SJCRH30 (cell line): ENCODE data around the gene EBPL. TPM values are rescaled to one million over a fixed set of nuclear protein-coding genes. Genes with fewer than 3 reads are reported as not detected.
A peak's percentile ranks its signal among the peaks of the same experiment; 100 is the strongest.
"Not testable (repeated sequence)": the region's sequence is repeated elsewhere in the genome, so short reads cannot be mapped to it uniquely, and the experiment has no call there.

ENCODE experiments used
- DNase-seq, 2 experiments: peaks; one replicate each; pipeline ENCODE4 v3.0.0-alpha.2; 2015 to 2020
- H3K27ac ChIP-seq: fragments of 250-450 bp; sonication (Bioruptor Pico); 2 replicates; pipeline ENCODE4 v1.5.1; 2020; ENCODE audit warnings: mild to moderate bottlenecking, moderate library complexity
- H3K27me3 ChIP-seq: fragments of 250-450 bp; sonication (Bioruptor Pico); 2 replicates; pipeline ENCODE4 v1.5.1; 2020; ENCODE audit warnings: mild to moderate bottlenecking, moderate library complexity
- H3K36me3 ChIP-seq: fragments of 250-450 bp; sonication (Bioruptor Pico); 2 replicates; pipeline ENCODE4 v1.5.1; 2020; ENCODE audit warnings: mild to moderate bottlenecking, moderate library complexity
- H3K4me1 ChIP-seq: fragments of 250-450 bp; sonication (Bioruptor Pico); 2 replicates; pipeline ENCODE4 v1.5.1; 2020; ENCODE audit warnings: mild to moderate bottlenecking, moderate library complexity
- H3K4me3 ChIP-seq: fragments of 250-450 bp; sonication (Bioruptor Pico); 2 replicates; pipeline ENCODE4 v1.5.1; 2020; ENCODE audit warnings: mild to moderate bottlenecking, moderate library complexity
- H3K9me3 ChIP-seq: fragments of 250-450 bp; sonication (Bioruptor Pico); replicated peaks from 2 replicates; pipeline ENCODE4 v1.5.1; 2020; ENCODE audit warnings: mild to moderate bottlenecking, moderate library complexity
- total RNA-seq: library from RNA; depleted of rRNA; stranded (reverse); fragments of >200 nt; shearing (Covaris generic); gene quantifications from 2 replicates; pipeline ENCODE4 v1.2.3, GENCODE V29; 2014

EBPL gene
- total RNA-seq, 1 experiment from 2014 or later, result 56.6 TPM

- no peaks in the 10 kb centered on the region for H3K9me3 ChIP-seq
Measured at GRCh38 chr13:49632156-49632555, 59.1 kb downstream of the EBPL start.

GRCh38 chr13:49630580-49630979, 60.7 kb downstream of the EBPL start:
- no peak overlapping the region for H3K27ac ChIP-seq
- H3K4me3 ChIP-seq, result no peak overlapping the region
- H3K9me3 ChIP-seq, result no peaks in the 10 kb centered on the region
- no peak for DNase-seq
- no peaks in the 10 kb centered on the region for H3K36me3 ChIP-seq
- H3K27me3 ChIP-seq, result no peaks in the 10 kb centered on the region
- no peaks in the 10 kb centered on the region for H3K4me1 ChIP-seq

More at GRCh38 chr13:49632156-49632555, 59.1 kb downstream of the EBPL start:
- H3K27ac ChIP-seq, result no peak overlapping the region
- no peaks in the 10 kb centered on the region for H3K4me1 ChIP-seq
- H3K36me3 ChIP-seq, result no peaks in the 10 kb centered on the region
- no peak for DNase-seq
- no peaks in the 10 kb centered on the region for H3K27me3 ChIP-seq
- H3K4me3 ChIP-seq, result no peak overlapping the region

GRCh38 chr13:49629947-49630346, 61.3 kb downstream of the EBPL start:
- DNase-seq, result no peak

GRCh38 chr13:49629196-49629938, 61.9 kb downstream of the EBPL start:
- no peaks in the 10 kb centered on the region for H3K9me3 ChIP-seq
- no peak overlapping the region for H3K4me3 ChIP-seq
- H3K27ac ChIP-seq, result no peak overlapping the region
- no peak for DNase-seq
- no peaks in the 10 kb centered on the region for H3K4me1 ChIP-seq
- no peaks in the 10 kb centered on the region for H3K27me3 ChIP-seq
- no peaks in the 10 kb centered on the region for H3K36me3 ChIP-seq

More at GRCh38 chr13:49629947-49630346, 61.3 kb downstream of the EBPL start:
- Histone ChIP-seq H3K4me1 (no peaks in the 10 kb centered on the region), H3K27ac (no peak overlapping the region), H3K36me3 (no peaks in the 10 kb centered on the region), H3K4me3 (no peak overlapping the region), H3K27me3 (no peaks in the 10 kb centered on the region), H3K9me3 (no peaks in the 10 kb centered on the region)

GRCh38 chr13:49627831-49628652, 63.2 kb downstream of the EBPL start, which contains the start of gene ARL11:
Gene ARL11 (plus strand): TSS chr13:49628507. CDS start chr13:49630448, 1,941 bp downstream.
- H3K9me3 ChIP-seq, result no peaks in the 10 kb centered on the region
- no peak within 1 kb of the TSS for H3K27ac ChIP-seq
- H3K4me3 ChIP-seq, result no peak within 1 kb of the TSS
- no peaks in the 10 kb centered on the region for H3K36me3 ChIP-seq
- no peaks in the 10 kb centered on the region for H3K27me3 ChIP-seq
- DNase-seq, result peak in 1 of 2 experiments; percentile 29
- no peaks in the 10 kb centered on the region for H3K4me1 ChIP-seq

GRCh38 chr13:49625392-49626079, 65.8 kb downstream of the EBPL start:
- H3K9me3 ChIP-seq, result no peaks in the 10 kb centered on the region
- no peaks in the 10 kb centered on the region for H3K36me3 ChIP-seq
- no peak overlapping the region for H3K4me3 ChIP-seq
- no peak for DNase-seq
- H3K27me3 ChIP-seq, result no peaks in the 10 kb centered on the region
- H3K27ac ChIP-seq, result no peak overlapping the region
- no peaks in the 10 kb centered on the region for H3K4me1 ChIP-seq

- no peaks in the 10 kb centered on the region for H3K36me3 ChIP-seq
- no peaks in the 10 kb centered on the region for H3K4me1 ChIP-seq
- no peaks in the 10 kb centered on the region for H3K27me3 ChIP-seq
- H3K9me3 ChIP-seq, result no peaks in the 10 kb centered on the region
- H3K27ac ChIP-seq, result no peak overlapping the region
- H3K4me3 ChIP-seq, result no peak overlapping the region
- no peak for DNase-seq
Measured at GRCh38 chr13:49624229-49624628, 67.1 kb downstream of the EBPL start.

GRCh38 chr13:49622174-49622946, 68.9 kb downstream of the EBPL start:
- Histone ChIP-seq H3K4me1 (no peaks in the 10 kb centered on the region), H3K4me3 (no peak overlapping the region), H3K27me3 (no peaks in the 10 kb centered on the region), H3K9me3 (no peaks in the 10 kb centered on the region), H3K36me3 (no peaks in the 10 kb centered on the region), H3K27ac (no peak overlapping the region)
- DNase-seq, result no peak

GRCh38 chr13:49620170-49620621, 71.1 kb downstream of the EBPL start:
- no peaks in the 10 kb centered on the region for H3K4me1 ChIP-seq
- no peak overlapping the region for H3K4me3 ChIP-seq
- DNase-seq, result no peak
- H3K27me3 ChIP-seq, result no peaks in the 10 kb centered on the region
- H3K27ac ChIP-seq, result no peak overlapping the region
- no peaks in the 10 kb centered on the region for H3K36me3 ChIP-seq
- no peaks in the 10 kb centered on the region for H3K9me3 ChIP-seq

GRCh38 chr13:49616676-49617065, 74.6 kb downstream of the EBPL start:
- Histone ChIP-seq H3K36me3 (no peaks in the 10 kb centered on the region), H3K27ac (no peak overlapping the region), H3K27me3 (no peaks in the 10 kb centered on the region), H3K4me1 (no peaks in the 10 kb centered on the region), H3K9me3 (no peaks in the 10 kb centered on the region), H3K4me3 (no peak overlapping the region)
- DNase-seq, result no peak

GRCh38 chr13:49615836-49616675, 75.2 kb downstream of the EBPL start:
- no peaks in the 10 kb centered on the region for H3K4me1 ChIP-seq
- DNase-seq, result no peak
- no peak overlapping the region for H3K27ac ChIP-seq
- H3K9me3 ChIP-seq, result no peaks in the 10 kb centered on the region
- no peak overlapping the region for H3K4me3 ChIP-seq
- H3K27me3 ChIP-seq, result no peaks in the 10 kb centered on the region
- no peaks in the 10 kb centered on the region for H3K36me3 ChIP-seq

- H3K36me3 ChIP-seq, H3K27me3 ChIP-seq, H3K9me3 ChIP-seq, DNase-seq, H3K4me3 ChIP-seq, H3K27ac ChIP-seq, H3K4me1 ChIP-seq: not testable (repeated sequence)
Measured at GRCh38 chr13:49612042-49612441, 79.2 kb downstream of the EBPL start.
